CD4-positive, alpha-beta memory T cell (primary cell): Measurements from ENCODE around the gene SYK. TPM values are rescaled to one million over a fixed set of nuclear protein-coding genes. Genes with fewer than 3 reads are reported as not detected.

ENCODE experiments used
- CTCF ChIA-PET: fragments of 350-600 bp; sonication (Branson Sonifier 250); formaldehyde crosslinking; loops from one replicate; lab custom pipeline; 2021; ENCODE audit warnings: inconsistent platforms; ENCODE audit not compliant: partially characterized antibody; lab: Charles Lee
- POLR2A ChIA-PET: fragments of 350-600 bp; sonication (Branson Sonifier 250); formaldehyde crosslinking; loops from one replicate; lab custom pipeline; 2021; ENCODE audit not compliant: partially characterized antibody; lab: Charles Lee
- DNase-seq, 5 donors: peaks; one replicate each; pipeline versions ENCODE4 v3.0.0 to v3.0.0-alpha.2; 2020 to 2022; ENCODE audit warnings: mixed read lengths in 1 of 5
- H3K27ac ChIP-seq: one replicate; pipeline ENCODE4 v1.7.0; 2013; ENCODE audit warnings: low read depth, low read length
- H3K27me3 ChIP-seq: 2 replicates; pipeline ENCODE4 v1.7.0; 2013; ENCODE audit warnings: mild to moderate bottlenecking, low read length, moderate library complexity; ENCODE audit not compliant: insufficient read depth
- H3K36me3 ChIP-seq: 2 replicates; pipeline ENCODE4 v1.7.0; 2013; ENCODE audit warnings: mild to moderate bottlenecking, low read length, moderate library complexity; ENCODE audit not compliant: insufficient read depth
- H3K4me1 ChIP-seq: 2 replicates; pipeline ENCODE4 v1.7.0; 2013; ENCODE audit warnings: mild to moderate bottlenecking, low read length, moderate library complexity; ENCODE audit not compliant: insufficient read depth
- H3K4me3 ChIP-seq, 2 donors: one replicate each; pipeline ENCODE4 v1.7.0; 2013; ENCODE audit warnings: low read length in 2 of 2, mild to moderate bottlenecking in 1 of 2
- H3K9me3 ChIP-seq, 2 donors: one replicate each; pipeline ENCODE4 v1.7.0; 2013; ENCODE audit warnings: low read length in 2 of 2, control low read depth in 1 of 2; ENCODE audit not compliant: control insufficient read depth in 1 of 2
- H3K27ac Mint-ChIP-seq, 7 donors: one replicate each; pipeline ENCODE4 v1.8.0; 2020 to 2021; ENCODE audit warnings: mixed read lengths in 7 of 7, mild to moderate bottlenecking in 6 of 7, inconsistent platforms in 3 of 7, moderate library complexity in 3 of 7
- H3K27me3 Mint-ChIP-seq, 2 donors: one replicate each; pipeline ENCODE4 v1.8.0; 2020 to 2021; ENCODE audit warnings: mixed read lengths in 2 of 2
- H3K36me3 Mint-ChIP-seq, 2 donors: one replicate each; pipeline ENCODE4 v1.8.0; 2020 to 2021; ENCODE audit warnings: mixed read lengths in 2 of 2, inconsistent platforms in 1 of 2, mild to moderate bottlenecking in 1 of 2
- H3K4me1 Mint-ChIP-seq, 4 donors: one replicate each; pipeline ENCODE4 v1.8.0; 2020 to 2021; ENCODE audit warnings: mixed read lengths in 4 of 4, mild to moderate bottlenecking in 1 of 4
- H3K4me3 Mint-ChIP-seq, 8 donors: one replicate each; pipeline ENCODE4 v1.8.0; 2020 to 2021; ENCODE audit warnings: mixed read lengths in 8 of 8, mild to moderate bottlenecking in 7 of 8, moderate library complexity in 6 of 8, inconsistent platforms in 3 of 8
- H3K9me3 Mint-ChIP-seq, 8 donors: one replicate each; pipeline ENCODE4 v1.8.0; 2020 to 2021; ENCODE audit warnings: mixed read lengths in 8 of 8, mild to moderate bottlenecking in 5 of 8, inconsistent platforms in 3 of 8, moderate library complexity in 1 of 8
- intact Hi-C: fragments of 100-400 bp; cut with micrococcal nuclease; formaldehyde crosslinking; loops from one replicate; pipeline ENCODE4 v1.15.1; 2023
- polyA plus RNA-seq, 2 donors: library from polyadenylated mRNA; unstranded; fragments of 300-500 nt; fragmentation: Illumina TruSeq; gene quantifications; one replicate each; pipeline ENCODE4 v1.2.3, GENCODE V29; 2021
- total RNA-seq, 2 experiments: library from RNA; stranded (reverse); gene quantifications; one replicate each; pipeline ENCODE4 v1.2.3, GENCODE V29; 2021

SYK gene
- total and polyA plus RNA-seq, 4 experiments from 2014 or later, result 0.08 to 1.9 (median 0.78) TPM

GRCh38 chr9:90834828-90835595 lies 33.4 kb downstream of the SYK start:
- Histone ChIP-seq H3K4me1 (no peaks in the 10 kb centered on the region), H3K9me3 (no peaks in the 10 kb centered on the region), H3K27me3 (no peaks in the 10 kb centered on the region), H3K4me3 (no peak overlapping the region), H3K27ac (no peak overlapping the region), H3K36me3 (no peaks in the 10 kb centered on the region)
- POLR2A ChIA-PET, result no interaction called here
- Mint-ChIP-seq H3K27me3 (peaks cover 2 to 9% of the 10 kb centered on the region in 2 donors), H3K27ac (no peak overlapping the region), H3K4me3 (no peak overlapping the region), H3K9me3 (no peaks in the 10 kb centered on the region), H3K36me3 (no peaks in the 10 kb centered on the region), H3K4me1 (no peaks in the 10 kb centered on the region)
- intact Hi-C loops, result no loop called here
- DNase-seq, result no peak
- CTCF ChIA-PET, result no interaction called here

- Histone ChIP-seq H3K4me3 (no peak overlapping the region), H3K27me3 (no peaks in the 10 kb centered on the region), H3K27ac (no peak overlapping the region), H3K9me3 (no peaks in the 10 kb centered on the region), H3K4me1 (no peaks in the 10 kb centered on the region), H3K36me3 (no peaks in the 10 kb centered on the region)
- no peak overlapping the region for H3K4me3 Mint-ChIP-seq
- intact Hi-C loops, result no loop called here
- CTCF ChIA-PET, result no interaction called here
- DNase-seq, result no peak
- H3K4me1 Mint-ChIP-seq, result no peaks in the 10 kb centered on the region
- POLR2A ChIA-PET, result no interaction called here
- peak overlapping the region in 1 of 7 donors; percentile 13 for H3K27ac Mint-ChIP-seq
- H3K9me3 Mint-ChIP-seq, result no peaks in the 10 kb centered on the region
- peaks cover 2 to 8% of the 10 kb centered on the region in 2 donors for H3K27me3 Mint-ChIP-seq
- H3K36me3 Mint-ChIP-seq, result no peaks in the 10 kb centered on the region
These were observed 34.9 kb downstream of the SYK start for GRCh38 chr9:90836411-90837080.

- H3K27ac ChIP-seq, result no peak overlapping the region
- Mint-ChIP-seq H3K27ac (no peak overlapping the region), H3K9me3 (no peaks in the 10 kb centered on the region), H3K4me3 (no peak overlapping the region), H3K27me3 (peaks cover 2 to 6% of the 10 kb centered on the region in 2 donors), H3K4me1 (no peaks in the 10 kb centered on the region), H3K36me3 (no peaks in the 10 kb centered on the region)
- H3K4me1 ChIP-seq, result no peaks in the 10 kb centered on the region
- ChIA-PET POLR2A (no interaction called here), CTCF (no interaction called here)
- no peaks in the 10 kb centered on the region for H3K9me3 ChIP-seq
- no peak for DNase-seq
- no peaks in the 10 kb centered on the region for H3K36me3 ChIP-seq
- no peak overlapping the region for H3K4me3 ChIP-seq
- no peaks in the 10 kb centered on the region for H3K27me3 ChIP-seq
- intact Hi-C loops, result no loop called here
These were observed 36.5 kb downstream of the SYK start for GRCh38 chr9:90838098-90838497.

GRCh38 chr9:90838581-90839154 lies 37.0 kb downstream of the SYK start:
- H3K4me3 ChIP-seq, result no peak overlapping the region
- H3K36me3 ChIP-seq, result no peaks in the 10 kb centered on the region
- no peak for DNase-seq
- no peaks in the 10 kb centered on the region for H3K9me3 Mint-ChIP-seq
- no peak overlapping the region for H3K27ac Mint-ChIP-seq
- H3K27me3 ChIP-seq, result no peaks in the 10 kb centered on the region
- intact Hi-C loops, result no loop called here
- no peaks in the 10 kb centered on the region for H3K9me3 ChIP-seq
- H3K4me3 Mint-ChIP-seq, result no peak overlapping the region
- CTCF ChIA-PET, result no interaction called here
- H3K36me3 Mint-ChIP-seq, result no peaks in the 10 kb centered on the region
- no peak overlapping the region for H3K27ac ChIP-seq
- H3K27me3 Mint-ChIP-seq, result peaks cover under 1 to 6% of the 10 kb centered on the region in 2 donors
- no peaks in the 10 kb centered on the region for H3K4me1 Mint-ChIP-seq
- no peaks in the 10 kb centered on the region for H3K4me1 ChIP-seq
- POLR2A ChIA-PET, result no interaction called here

GRCh38 chr9:90839183-90839728 lies 37.6 kb downstream of the SYK start:
- Histone ChIP-seq H3K27ac (no peak overlapping the region), H3K4me3 (no peak overlapping the region), H3K4me1 (no peaks in the 10 kb centered on the region), H3K9me3 (no peaks in the 10 kb centered on the region), H3K27me3 (no peaks in the 10 kb centered on the region), H3K36me3 (no peaks in the 10 kb centered on the region)
- CTCF ChIA-PET, result no interaction called here
- Mint-ChIP-seq H3K9me3 (no peaks in the 10 kb centered on the region), H3K27ac (no peak overlapping the region), H3K27me3 (peaks cover 0 to 5% of the 10 kb centered on the region in 2 donors), H3K4me1 (no peaks in the 10 kb centered on the region), H3K4me3 (no peak overlapping the region), H3K36me3 (no peaks in the 10 kb centered on the region)
- POLR2A ChIA-PET, result no interaction called here
- intact Hi-C loops, result no loop called here
- DNase-seq, result no peak

GRCh38 chr9:90840696-90841095 lies 39.1 kb downstream of the SYK start:
- no peaks in the 10 kb centered on the region for H3K4me1 Mint-ChIP-seq
- no peak overlapping the region for H3K4me3 Mint-ChIP-seq
- H3K9me3 Mint-ChIP-seq, result no peaks in the 10 kb centered on the region
- no peaks in the 10 kb centered on the region for H3K36me3 Mint-ChIP-seq
- POLR2A ChIA-PET, result no interaction called here
- no peaks in the 10 kb centered on the region for H3K9me3 ChIP-seq
- no peak overlapping the region for H3K27ac ChIP-seq
- no peak overlapping the region for H3K27ac Mint-ChIP-seq
- H3K27me3 Mint-ChIP-seq, result peaks cover 0 to 2% of the 10 kb centered on the region in 2 donors
- no peaks in the 10 kb centered on the region for H3K36me3 ChIP-seq
- no peak overlapping the region for H3K4me3 ChIP-seq
- CTCF ChIA-PET, result no interaction called here
- no peak for DNase-seq
- H3K4me1 ChIP-seq, result no peaks in the 10 kb centered on the region
- intact Hi-C loops, result no loop called here
- no peaks in the 10 kb centered on the region for H3K27me3 ChIP-seq

GRCh38 chr9:90841213-90841612 lies 39.6 kb downstream of the SYK start:
- DNase-seq, result no peak
- H3K4me1 Mint-ChIP-seq, result no peaks in the 10 kb centered on the region
- ChIA-PET CTCF (no interaction called here), POLR2A (no interaction called here)
- intact Hi-C loops, result no loop called here
- Histone ChIP-seq H3K27ac (no peak overlapping the region), H3K4me1 (no peaks in the 10 kb centered on the region), H3K4me3 (no peak overlapping the region), H3K9me3 (no peaks in the 10 kb centered on the region), H3K27me3 (no peaks in the 10 kb centered on the region), H3K36me3 (no peaks in the 10 kb centered on the region)
- peaks cover 0 to 2% of the 10 kb centered on the region in 2 donors for H3K27me3 Mint-ChIP-seq
- H3K36me3 Mint-ChIP-seq, result no peaks in the 10 kb centered on the region
- no peak overlapping the region for H3K27ac Mint-ChIP-seq
- no peak overlapping the region for H3K4me3 Mint-ChIP-seq
- no peaks in the 10 kb centered on the region for H3K9me3 Mint-ChIP-seq
